Measurements from ENCODE around the gene TK2. TPM values are rescaled to one million over a fixed set of nuclear protein-coding genes. Genes with fewer than 3 reads are reported as not detected.
A peak's percentile ranks its signal among the peaks of the same experiment; 100 is the strongest.

TK2 gene
- total RNA-seq, 1 donor from 2014 or later, result 21.5 TPM

- Histone ChIP-seq H3K9me3 (no peaks in the 10 kb centered on the region), H3K27ac (peak overlapping the region; percentile 94 to 99), H3K4me1 (peaks cover 11 to 23% of the 10 kb centered on the region in 2 donors), H3K36me3 (peaks cover 5 to 20% of the 10 kb centered on the region in 2 donors), H3K27me3 (no peaks in the 10 kb centered on the region), H3K4me3 (peak overlapping the region in 1 of 2 donors; percentile 98)
- intact Hi-C loops (cut with DNase I), result loop anchor here (2.0 kb wide), 2 partner anchors 57 to 69 kb away; partner anchors contain the start of gene CMTM3
- no peak for TF ChIP-seq CTCF (IDR thresholded peaks at IDR 0.05)
- DNase-seq (ENCODE audit: low spot score in 2 of 2), result peak in 1 of 2 donors; percentile 65
These were observed 1.9 kb downstream of the TK2 start for GRCh38 chr16:66548068-66548467.

- H3K9me3 ChIP-seq, result no peaks in the 10 kb centered on the region
- H3K36me3 ChIP-seq, result peaks cover 5 to 20% of the 10 kb centered on the region in 2 donors
- no peaks in the 10 kb centered on the region for H3K27me3 ChIP-seq
- H3K4me1 ChIP-seq, result peaks cover 11 to 20% of the 10 kb centered on the region in 2 donors
- peak in 1 of 2 donors; percentile 57 for DNase-seq (ENCODE audit: low spot score in 2 of 2)
- no peak for TF ChIP-seq CTCF (IDR thresholded peaks at IDR 0.05)
- intact Hi-C loops (cut with DNase I), result no loop called here
- H3K4me3 ChIP-seq, result no peak overlapping the region
- peak overlapping the region; percentile 94 to 99 for H3K27ac ChIP-seq
These were observed 2.6 kb downstream of the TK2 start for GRCh38 chr16:66547101-66547989.

- Histone ChIP-seq H3K9me3 (no peaks in the 10 kb centered on the region), H3K4me3 (no peak overlapping the region), H3K4me1 (peaks cover 0 to 11% of the 10 kb centered on the region in 2 donors), H3K27ac (peak overlapping the region in 1 of 2 donors; percentile 12), H3K27me3 (no peaks in the 10 kb centered on the region), H3K36me3 (peaks cover 24 to 39% of the 10 kb centered on the region in 2 donors)
- intact Hi-C loops (cut with DNase I), result no loop called here
- no peak for DNase-seq (ENCODE audit: low spot score in 2 of 2)
- TF ChIP-seq CTCF (IDR thresholded peaks at IDR 0.05), result no peak
These were observed 5.7 kb downstream of the TK2 start for GRCh38 chr16:66544016-66544757.

- H3K4me1 ChIP-seq, result peaks cover 0 to 5% of the 10 kb centered on the region in 2 donors
- H3K27ac ChIP-seq, result peak overlapping the region in 1 of 2 donors; percentile 12
- no peaks in the 10 kb centered on the region for H3K9me3 ChIP-seq
- no peaks in the 10 kb centered on the region for H3K27me3 ChIP-seq
- H3K4me3 ChIP-seq, result no peak overlapping the region
- intact Hi-C loops (cut with DNase I), result no loop called here
- TF ChIP-seq CTCF (IDR thresholded peaks at IDR 0.05), result no peak
- peaks cover 26 to 43% of the 10 kb centered on the region in 2 donors for H3K36me3 ChIP-seq
- DNase-seq (ENCODE audit: low spot score in 2 of 2), result no peak
These were observed 6.4 kb downstream of the TK2 start for GRCh38 chr16:66543541-66543940.

- no peak for TF ChIP-seq CTCF (IDR thresholded peaks at IDR 0.05)
- Histone ChIP-seq H3K4me1 (no peaks in the 10 kb centered on the region), H3K27ac (no peak overlapping the region), H3K4me3 (no peak overlapping the region), H3K36me3 (peaks cover 37 to 54% of the 10 kb centered on the region in 2 donors), H3K27me3 (no peaks in the 10 kb centered on the region), H3K9me3 (no peaks in the 10 kb centered on the region)
- DNase-seq (ENCODE audit: low spot score in 2 of 2), result no peak
- intact Hi-C loops (cut with DNase I), result no loop called here
These were observed 7.5 kb downstream of the TK2 start for GRCh38 chr16:66542396-66542795.

Measured in ascending aorta (tissue), 2 donors.